H1 (cell line): ENCODE measurements around the gene TSHZ2. TPM values are rescaled to one million over a fixed set of nuclear protein-coding genes. Genes with fewer than 3 reads are reported as not detected.

ENCODE experiments used
- CTCF ChIA-PET: fragments of 300-600 bp; sonication (Branson Sonifier 250); formaldehyde crosslinking; loops from one replicate; lab custom pipeline; 2021; ENCODE audit not compliant: partially characterized antibody; lab: Charles Lee
- POLR2A ChIA-PET: fragments of 300-600 bp; sonication (Branson Sonifier 250); formaldehyde crosslinking; loops from one replicate; lab custom pipeline; 2021; ENCODE audit warnings: inconsistent platforms; ENCODE audit not compliant: partially characterized antibody; lab: Charles Lee
- DNase-seq, 2 experiments: peaks; one replicate each; pipeline versions ENCODE4 v3.0.0 to v3.0.0-alpha.2; 2010 to 2022; ENCODE audit warnings: low spot score in 2 of 2, low read depth in 1 of 2, mixed read lengths in 1 of 2
- FAIRE-seq: peaks from 2 replicates; lab custom pipeline; 2011; peaks lifted over from hg19 to GRCh38; lab: Jason Lieb, UNC
- H2AFZ ChIP-seq: 2 replicates; pipeline ENCODE4 v1.8.1; 2012; ENCODE audit warnings: low read length, inconsistent platforms
- H2AK5ac ChIP-seq: 2 replicates; pipeline ENCODE4 v1.6.1; 2013; ENCODE audit warnings: low read depth, low read length
- H2BK120ac ChIP-seq: replicated peaks from 2 replicates; pipeline ENCODE3; 2013; ENCODE audit warnings: low read depth, low read length, inconsistent platforms
- H2BK12ac ChIP-seq: 2 replicates; pipeline ENCODE4 v1.6.1; 2013; ENCODE audit warnings: low read depth, low read length
- H2BK15ac ChIP-seq: 2 replicates; pipeline ENCODE4 v1.6.1; 2013; ENCODE audit warnings: low read length
- H2BK20ac ChIP-seq: 2 replicates; pipeline ENCODE4 v1.6.1; 2013; ENCODE audit warnings: low read length
- H2BK5ac ChIP-seq: 2 replicates; pipeline ENCODE4 v1.6.1; 2013; ENCODE audit warnings: low read depth, low read length
- H3K14ac ChIP-seq: 2 replicates; pipeline ENCODE4 v1.6.1; 2013; ENCODE audit warnings: inconsistent platforms; ENCODE audit not compliant: insufficient read length
- H3K18ac ChIP-seq: 2 replicates; pipeline ENCODE4 v1.6.1; 2013; ENCODE audit warnings: low read length; ENCODE audit errors: extremely low read depth
- H3K23ac ChIP-seq: 2 replicates; pipeline ENCODE4 v1.6.1; 2013; ENCODE audit warnings: inconsistent platforms; ENCODE audit not compliant: insufficient read length
- H3K23me2 ChIP-seq: 2 replicates; pipeline ENCODE4 v1.6.1; 2013; ENCODE audit warnings: low read depth, low read length
- H3K27ac ChIP-seq: 2 replicates; pipeline ENCODE4 v1.6.1; 2011; ENCODE audit warnings: low read depth, low read length, inconsistent platforms
- H3K27me3 ChIP-seq, 4 experiments: replicated peaks in 1 of 4; 1 replicate in 1 of 4; 2 replicates in 3 of 4; pipeline versions ENCODE4 v1.6.1 to v1.8.1; 2011 to 2013; ENCODE audit warnings: low read length in 3 of 4, mild to moderate bottlenecking in 3 of 4, inconsistent platforms in 2 of 4, mixed read lengths in 2 of 4, moderate library complexity in 1 of 4; ENCODE audit not compliant: control insufficient read depth in 3 of 4, insufficient read depth in 3 of 4; ENCODE audit errors: extremely low read depth in 1 of 4
- H3K36me3 ChIP-seq, 4 experiments: 2 replicates each; pipeline versions ENCODE4 v1.6.1 to v1.8.1; 2011 to 2013; ENCODE audit warnings: mild to moderate bottlenecking in 4 of 4, low read length in 3 of 4, moderate library complexity in 2 of 4, control low read depth in 1 of 4, inconsistent platforms in 1 of 4; ENCODE audit not compliant: insufficient read depth in 4 of 4, control insufficient read depth in 2 of 4
- H3K4ac ChIP-seq: replicated peaks from 2 replicates; pipeline ENCODE3; 2013; ENCODE audit warnings: low read length, low read depth, mixed read lengths, inconsistent platforms; ENCODE audit not compliant: insufficient read length
- H3K4me1 ChIP-seq, 4 experiments: replicated peaks in 1 of 4; 1 replicate in 1 of 4; 2 replicates in 3 of 4; pipeline versions ENCODE4 v1.6.1 to v1.8.1; 2011 to 2013; ENCODE audit warnings: low read length in 3 of 4, inconsistent platforms in 2 of 4, mixed read lengths in 1 of 4; ENCODE audit not compliant: insufficient read depth in 4 of 4, control insufficient read depth in 3 of 4
- H3K4me2 ChIP-seq, 2 experiments: 2 replicates each; pipeline versions ENCODE4 v1.6.1 to v1.8.1; 2011 to 2013; ENCODE audit warnings: low read depth in 2 of 2, low read length in 2 of 2, control low read depth in 1 of 2, inconsistent platforms in 1 of 2, mild to moderate bottlenecking in 1 of 2; ENCODE audit not compliant: insufficient read depth in 1 of 2
- H3K4me3 ChIP-seq, 4 experiments: fragments of 200-600, 300-600 bp in 1 of 4; sonication (generic), shearing (Covaris generic), sonication (Bioruptor Twin) in 1 of 4; 2 replicates each; pipeline versions ENCODE4 v1.5.1 to v1.8.1; 2011 to 2016; ENCODE audit warnings: low read length in 4 of 4, low read depth in 3 of 4, control low read depth in 2 of 4, inconsistent platforms in 2 of 4, mild to moderate bottlenecking in 2 of 4, mixed read lengths in 1 of 4, moderate library complexity in 1 of 4; ENCODE audit not compliant: insufficient read depth in 2 of 4; ENCODE audit errors: extremely low read depth in 1 of 4
- H3K56ac ChIP-seq: replicated peaks from 2 replicates; pipeline ENCODE3; 2013; ENCODE audit warnings: low read depth, mild to moderate bottlenecking, mixed read lengths, low read length, inconsistent platforms; ENCODE audit not compliant: insufficient read length
- H3K79me1 ChIP-seq: 2 replicates; pipeline ENCODE4 v1.6.1; 2013; ENCODE audit warnings: low read depth, low read length, control low read depth
- H3K79me2 ChIP-seq, 2 experiments: 2 replicates each; pipeline versions ENCODE4 v1.6.1 to v1.8.1; 2012 to 2013; ENCODE audit warnings: low read length in 2 of 2, mild to moderate bottlenecking in 2 of 2, inconsistent platforms in 1 of 2; ENCODE audit not compliant: insufficient read depth in 2 of 2, control insufficient read depth in 1 of 2
- H3K9ac ChIP-seq, 4 experiments: replicated peaks in 1 of 4; 1 replicate in 1 of 4; 2 replicates in 3 of 4; pipeline versions ENCODE4 v1.6.1 to v1.8.1; 2011 to 2013; ENCODE audit warnings: low read depth in 3 of 4, low read length in 3 of 4, control low read depth in 2 of 4, mild to moderate bottlenecking in 2 of 4, moderate library complexity in 2 of 4, inconsistent platforms in 1 of 4; ENCODE audit errors: extremely low read depth in 1 of 4
- H3K9me3 ChIP-seq, 2 experiments: 2 replicates each; pipeline versions ENCODE4 v1.6.1 to v1.8.1; 2012 to 2013; ENCODE audit warnings: mild to moderate bottlenecking in 2 of 2, moderate library complexity in 2 of 2, control low read depth in 1 of 2, inconsistent platforms in 1 of 2, low read depth in 1 of 2, low read length in 1 of 2, mixed read lengths in 1 of 2; ENCODE audit not compliant: insufficient read depth in 2 of 2
- H4K20me1 ChIP-seq, 2 experiments: replicated peaks in 1 of 2; 2 replicates each; pipeline versions ENCODE3 to v1.8.1; 2011 to 2013; ENCODE audit warnings: inconsistent platforms in 2 of 2, low read length in 2 of 2, mild to moderate bottlenecking in 1 of 2; ENCODE audit not compliant: insufficient read depth in 2 of 2, control insufficient read depth in 1 of 2
- H4K5ac ChIP-seq: 2 replicates; pipeline ENCODE4 v1.6.1; 2013; ENCODE audit warnings: low read length, low read depth, mixed read lengths, inconsistent platforms; ENCODE audit not compliant: insufficient read length
- H4K8ac ChIP-seq: 2 replicates; pipeline ENCODE4 v1.8.0; 2013; ENCODE audit warnings: mild to moderate bottlenecking, moderate library complexity, low read length, inconsistent platforms; ENCODE audit not compliant: insufficient read depth; ENCODE audit errors: extremely low read depth
- H4K91ac ChIP-seq: replicated peaks from 2 replicates; pipeline ENCODE3; 2013; ENCODE audit warnings: low read length, mixed read lengths, inconsistent platforms; ENCODE audit not compliant: insufficient read length
- WGBS, 2 experiments: shearing (Covaris generic) in 1 of 2; methylation state at CpG; one replicate each; pipeline versions ENCODE4 v1.1.6 to v1.1.7; 2013 to 2015; ENCODE audit warnings: low lambda C conversion rate in 2 of 2, mixed read lengths in 2 of 2, inconsistent platforms in 1 of 2, low coverage in 1 of 2, missing lambda C conversion rate in 1 of 2; ENCODE audit not compliant: insufficient replicate concordance in 2 of 2, insufficient coverage in 1 of 2, insufficient read length in 1 of 2; ENCODE audit errors: extremely low coverage in 1 of 2, missing lambda C conversion rate in 1 of 2; 5-methylcytosine and 5-hydroxymethylcytosine counted together
- polyA plus RNA-seq, 7 experiments: library from polyadenylated mRNA; depleted of rRNA in 3 of 7; stranded (reverse) in 5 of 7; unstranded in 2 of 7; fragments of >200 nt in 5 of 7; fragments of 200-250 nt in 2 of 7; gene quantifications; 1 replicate in 5 of 7; 2 replicates in 1 of 7; 4 replicates in 1 of 7; pipeline versions ENCODE4 v1.2.1 to v1.2.3, GENCODE V29; 2011 to 2013; ENCODE audit warnings: missing spikeins in 2 of 7, mixed read lengths in 2 of 7
- total RNA-seq: library from RNA; stranded (reverse); fragmentation: NEBNext Ultra II Directional; extraction: Animal tissue kit (Norgen Biotek cat#: 25700); gene quantifications from 2 replicates; pipeline ENCODE4 v1.2.1, GENCODE V29; 2021

TSHZ2 gene
- total and polyA plus RNA-seq, 2 of the 8 experiments (the other 6 are each of a cell fraction or from before 2014, with no cell fraction given): 0.14 to 0.30 TPM

- Histone ChIP-seq H3K56ac (no peak overlapping the region), H2BK5ac (no peak overlapping the region), H2BK15ac (no peak overlapping the region), H2AFZ (no peak overlapping the region), H2AK5ac (no peak overlapping the region), H3K18ac (no peak overlapping the region), H3K4me3 (no peak overlapping the region), H3K9ac (no peak overlapping the region), H3K79me2 (no peaks in the 10 kb centered on the region), H4K91ac (no peak overlapping the region), H3K79me1 (no peaks in the 10 kb centered on the region), H3K23ac (no peak overlapping the region), H3K27ac (no peak overlapping the region), H2BK120ac (no peak overlapping the region), H3K9me3 (no peaks in the 10 kb centered on the region), H3K36me3 (no peaks in the 10 kb centered on the region), H3K14ac (no peak overlapping the region), H2BK12ac (no peak overlapping the region), H4K5ac (no peak overlapping the region), H3K27me3 (no peaks in the 10 kb centered on the region), H2BK20ac (no peak overlapping the region), H3K4ac (no peak overlapping the region), H3K4me1 (no peaks in the 10 kb centered on the region), H3K4me2 (no peak overlapping the region), H3K23me2 (no peaks in the 10 kb centered on the region; the same call in 1 of the 2 replicates), H4K8ac (no peak overlapping the region), H4K20me1 (no peaks in the 10 kb centered on the region)
- FAIRE-seq: no peak
- ChIA-PET POLR2A (interaction anchor here (2.1 kb wide), 1 partner anchor 69 kb away, joined by 4 read pairs; no protein-coding TSS in a partner anchor), CTCF (no interaction called here)
- no peak for DNase-seq
- 89% methylated on average over 10 of the region's 10 CpGs; no CpG with 5 or more reads in 1 of the 2 experiments for WGBS, 2 experiments
Measured at GRCh38 chr20:53434662-53435061, 462.5 kb downstream of the TSHZ2 start.
